Measurements from ENCODE around the gene CST3.
"Not testable (repeated sequence)": the region's sequence is repeated elsewhere in the genome, so short reads cannot be mapped to it uniquely, and the experiment has no call there.

DNA sequence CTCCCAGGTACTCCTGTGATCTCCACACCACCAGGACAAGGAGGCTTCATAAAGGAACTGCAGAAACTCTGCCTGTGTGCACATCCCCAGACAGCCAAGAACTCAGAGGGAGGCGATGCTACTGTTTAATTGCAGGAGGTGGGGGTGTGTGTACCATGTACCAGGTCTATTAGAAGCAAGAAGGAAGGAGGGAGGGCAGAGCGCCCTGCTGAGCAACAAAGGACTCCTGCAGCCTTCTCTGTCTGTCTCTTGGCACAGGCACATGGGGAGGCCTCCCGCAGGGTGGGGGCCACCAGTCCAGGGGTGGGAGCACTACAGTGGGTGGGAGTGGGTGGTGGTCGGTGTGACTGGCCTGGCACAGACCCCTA, 47.8 kb upstream of the CST3 start:
- TF ChIP-seq GLIS1 (tag by site-specific recombination; IDR thresholded peaks at IDR 0.05): peak; percentile 70
- not testable (repeated sequence) for TF ChIP-seq TCF7L2 (IDR thresholded peaks at IDR 0.05; ENCODE audit: borderline replicate concordance, low read depth, low read length); ZNF174 (tag by site-specific recombination; IDR thresholded peaks at IDR 0.05); ZNF114 (tag by site-specific recombination; IDR thresholded peaks at IDR 0.05); RBAK (tag by site-specific recombination; IDR thresholded peaks at IDR 0.05); ZNF16 (tag by site-specific recombination; IDR thresholded peaks at IDR 0.05; ENCODE audit: low read depth); ZNF24 (tag by site-specific recombination; IDR thresholded peaks at IDR 0.05); ZNF658 (tag by site-specific recombination; IDR thresholded peaks at IDR 0.05); ZNF785 (tag by site-specific recombination; IDR thresholded peaks at IDR 0.05)
- TF ChIP-seq, protein P1, sequence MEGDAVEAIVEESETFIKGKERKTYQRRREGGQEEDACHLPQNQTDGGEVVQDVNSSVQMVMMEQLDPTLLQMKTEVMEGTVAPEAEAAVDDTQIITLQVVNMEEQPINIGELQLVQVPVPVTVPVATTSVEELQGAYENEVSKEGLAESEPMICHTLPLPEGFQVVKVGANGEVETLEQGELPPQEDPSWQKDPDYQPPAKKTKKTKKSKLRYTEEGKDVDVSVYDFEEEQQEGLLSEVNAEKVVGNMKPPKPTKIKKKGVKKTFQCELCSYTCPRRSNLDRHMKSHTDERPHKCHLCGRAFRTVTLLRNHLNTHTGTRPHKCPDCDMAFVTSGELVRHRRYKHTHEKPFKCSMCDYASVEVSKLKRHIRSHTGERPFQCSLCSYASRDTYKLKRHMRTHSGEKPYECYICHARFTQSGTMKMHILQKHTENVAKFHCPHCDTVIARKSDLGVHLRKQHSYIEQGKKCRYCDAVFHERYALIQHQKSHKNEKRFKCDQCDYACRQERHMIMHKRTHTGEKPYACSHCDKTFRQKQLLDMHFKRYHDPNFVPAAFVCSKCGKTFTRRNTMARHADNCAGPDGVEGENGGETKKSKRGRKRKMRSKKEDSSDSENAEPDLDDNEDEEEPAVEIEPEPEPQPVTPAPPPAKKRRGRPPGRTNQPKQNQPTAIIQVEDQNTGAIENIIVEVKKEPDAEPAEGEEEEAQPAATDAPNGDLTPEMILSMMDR (tag by site-specific recombination; IDR thresholded peaks at IDR 0.05): not testable (repeated sequence)
